ENCODE measurements around the gene RRP1. TPM values are rescaled to one million over a fixed set of nuclear protein-coding genes. Genes with fewer than 3 reads are reported as not detected.

RRP1 gene
- total RNA-seq, 1 donor from 2014 or later: 31.9 TPM

DNA sequence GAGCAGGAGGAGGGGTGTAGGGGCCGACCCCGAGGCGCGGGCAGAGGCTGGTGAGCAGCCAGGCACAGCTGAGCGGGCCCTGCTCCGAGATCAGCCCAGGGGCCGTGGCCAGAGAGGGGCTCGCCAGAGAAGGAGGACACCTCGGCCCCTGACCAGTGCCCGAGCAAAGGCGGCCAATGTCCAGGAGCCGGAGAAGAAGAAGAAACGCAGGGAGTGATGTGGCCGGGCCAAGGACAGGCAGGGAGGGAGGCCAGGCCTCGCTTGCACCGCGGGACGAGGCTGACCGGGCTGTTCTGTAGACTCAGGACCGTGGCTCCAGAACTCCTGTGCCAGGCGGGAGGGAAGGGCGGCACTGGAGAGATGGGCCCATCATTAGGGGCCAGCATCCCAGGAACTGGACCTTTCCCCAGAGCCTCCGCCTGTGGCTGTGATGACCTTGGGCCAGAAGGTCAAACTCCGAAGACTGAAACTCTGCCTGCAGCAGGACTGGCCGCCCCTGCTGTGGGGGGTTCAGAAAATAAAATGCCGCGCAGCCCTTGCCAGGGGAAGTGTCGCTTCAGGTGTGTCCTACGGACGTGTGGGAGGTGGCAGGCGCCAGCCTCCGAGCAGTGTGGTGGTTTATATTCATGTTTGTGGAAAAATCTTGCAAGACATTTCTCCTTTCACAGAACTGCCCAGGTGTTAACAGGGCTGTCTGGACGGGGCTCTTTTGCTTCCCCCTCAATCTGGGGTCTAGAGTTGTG is 14.4 kb downstream of the RRP1 start:
- no peak for DNase-seq (ENCODE audit: low read depth)
- TF ChIP-seq, protein P1, sequence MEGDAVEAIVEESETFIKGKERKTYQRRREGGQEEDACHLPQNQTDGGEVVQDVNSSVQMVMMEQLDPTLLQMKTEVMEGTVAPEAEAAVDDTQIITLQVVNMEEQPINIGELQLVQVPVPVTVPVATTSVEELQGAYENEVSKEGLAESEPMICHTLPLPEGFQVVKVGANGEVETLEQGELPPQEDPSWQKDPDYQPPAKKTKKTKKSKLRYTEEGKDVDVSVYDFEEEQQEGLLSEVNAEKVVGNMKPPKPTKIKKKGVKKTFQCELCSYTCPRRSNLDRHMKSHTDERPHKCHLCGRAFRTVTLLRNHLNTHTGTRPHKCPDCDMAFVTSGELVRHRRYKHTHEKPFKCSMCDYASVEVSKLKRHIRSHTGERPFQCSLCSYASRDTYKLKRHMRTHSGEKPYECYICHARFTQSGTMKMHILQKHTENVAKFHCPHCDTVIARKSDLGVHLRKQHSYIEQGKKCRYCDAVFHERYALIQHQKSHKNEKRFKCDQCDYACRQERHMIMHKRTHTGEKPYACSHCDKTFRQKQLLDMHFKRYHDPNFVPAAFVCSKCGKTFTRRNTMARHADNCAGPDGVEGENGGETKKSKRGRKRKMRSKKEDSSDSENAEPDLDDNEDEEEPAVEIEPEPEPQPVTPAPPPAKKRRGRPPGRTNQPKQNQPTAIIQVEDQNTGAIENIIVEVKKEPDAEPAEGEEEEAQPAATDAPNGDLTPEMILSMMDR (IDR thresholded peaks at IDR 0.05; ENCODE audit: insufficient read depth, low read length, poor library complexity, severe bottlenecking): no peak
- H3K36me3 ChIP-seq (ENCODE audit: control insufficient read depth, insufficient read depth, low read length): peaks cover 4% of the 10 kb centered on the region

DNA sequence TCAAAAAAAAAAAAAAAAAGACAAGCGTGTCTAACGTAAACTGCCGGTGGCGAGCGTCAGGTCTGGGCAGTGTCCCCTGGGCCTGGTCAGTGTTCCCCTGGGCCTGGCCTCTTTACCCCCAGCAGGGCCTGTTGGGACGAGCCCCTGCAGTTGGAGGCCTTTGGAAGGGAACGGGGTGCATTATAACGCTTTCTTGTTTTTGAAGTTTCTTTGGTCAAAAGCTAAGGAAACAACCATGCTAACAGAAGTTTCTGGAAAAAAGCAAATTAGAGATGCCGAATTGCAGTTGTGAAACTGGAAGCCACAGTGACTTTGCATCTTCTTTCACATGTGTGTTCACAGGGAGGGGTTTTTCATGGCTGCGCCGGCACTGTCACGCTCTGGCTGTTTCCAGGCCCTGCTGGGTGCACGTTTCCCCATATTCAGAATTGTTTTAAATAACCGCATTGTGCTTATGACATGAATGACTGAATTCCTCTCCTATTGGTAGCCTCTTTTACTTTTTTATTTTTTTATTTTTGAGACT is 16.0 kb downstream of the RRP1 start:
- TF ChIP-seq, protein P1 (IDR thresholded peaks at IDR 0.05; ENCODE audit: insufficient read depth, low read length, poor library complexity, severe bottlenecking): no peak
- Histone ChIP-seq H3K4me3 (ENCODE audit: low read depth, low read length) (no peak overlapping the region), H3K36me3 (ENCODE audit: control insufficient read depth, insufficient read depth, low read length) (peaks cover 3% of the 10 kb centered on the region), H3K27me3 (ENCODE audit: control insufficient read depth, insufficient read depth, low read length) (no peaks in the 10 kb centered on the region)
- DNase-seq (ENCODE audit: low read depth): no peak

More for the DNA sequence above, 14.4 kb downstream of the RRP1 start:
- Histone ChIP-seq H3K4me3 (ENCODE audit: low read depth, low read length) (no peak overlapping the region), H3K27me3 (ENCODE audit: control insufficient read depth, insufficient read depth, low read length) (no peaks in the 10 kb centered on the region)

DNA sequence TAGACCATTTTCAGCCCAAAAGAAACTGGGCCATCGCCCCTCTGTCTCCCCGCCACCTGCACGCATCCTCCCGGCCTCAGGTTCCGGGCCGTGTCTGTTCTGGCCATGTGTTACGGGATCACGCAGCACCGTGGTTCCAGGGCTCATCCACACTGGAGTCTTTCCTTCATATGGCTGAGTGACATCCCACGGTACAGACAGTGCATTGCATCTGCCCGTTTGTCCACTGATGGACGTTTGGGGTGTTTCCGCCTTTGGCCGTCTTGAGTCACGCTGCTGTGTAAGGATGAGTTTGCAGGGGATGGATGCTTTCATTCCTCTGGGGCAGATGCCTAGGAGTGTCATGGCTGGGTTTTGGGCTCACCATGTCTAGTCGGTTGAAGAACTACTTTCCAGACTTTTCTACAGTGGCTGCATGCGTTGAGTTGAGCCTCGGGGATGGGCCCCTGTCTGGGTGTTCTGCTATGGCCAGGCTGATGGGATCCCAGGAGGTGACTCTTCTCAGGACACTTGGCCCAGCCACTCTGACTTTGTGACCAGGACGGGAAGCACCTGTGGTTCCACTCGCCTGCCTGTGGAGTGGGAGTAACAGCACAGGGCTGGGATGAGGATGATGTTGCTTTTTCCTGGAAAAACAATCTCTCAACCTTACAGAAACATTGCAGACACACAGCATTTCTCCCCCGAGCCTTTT is 16.8 kb downstream of the RRP1 start:
- no peaks in the 10 kb centered on the region for H3K36me3 ChIP-seq (ENCODE audit: control insufficient read depth, insufficient read depth, low read length)
- no peak for DNase-seq (ENCODE audit: low read depth)
- H3K4me3 ChIP-seq (ENCODE audit: low read depth, low read length): no peak overlapping the region
- no peaks in the 10 kb centered on the region for H3K27me3 ChIP-seq (ENCODE audit: control insufficient read depth, insufficient read depth, low read length)
- TF ChIP-seq, protein P1 (IDR thresholded peaks at IDR 0.05; ENCODE audit: insufficient read depth, low read length, poor library complexity, severe bottlenecking): no peak

DNA sequence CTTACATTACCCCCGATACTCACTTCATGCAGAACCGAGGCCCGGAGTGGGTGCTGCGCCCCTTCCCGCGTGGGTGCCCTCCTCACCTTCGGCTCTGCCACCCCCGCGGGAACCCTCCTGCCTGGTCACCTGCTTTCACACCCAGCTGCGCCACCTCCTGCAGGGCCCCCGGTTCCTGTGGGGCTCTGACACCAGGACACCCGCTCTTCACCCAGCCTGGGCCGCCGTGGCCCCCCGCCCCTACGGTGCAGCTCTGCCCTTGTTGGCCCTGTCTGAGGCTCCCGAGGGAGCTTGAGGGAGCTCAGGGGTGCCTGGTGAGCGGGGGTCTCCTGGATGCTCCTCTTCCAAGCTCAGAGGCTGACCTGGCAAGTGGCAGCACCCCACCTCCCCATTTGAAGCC is 19.0 kb downstream of the RRP1 start:
- H3K36me3 ChIP-seq (ENCODE audit: control insufficient read depth, insufficient read depth, low read length): no peaks in the 10 kb centered on the region

DNA sequence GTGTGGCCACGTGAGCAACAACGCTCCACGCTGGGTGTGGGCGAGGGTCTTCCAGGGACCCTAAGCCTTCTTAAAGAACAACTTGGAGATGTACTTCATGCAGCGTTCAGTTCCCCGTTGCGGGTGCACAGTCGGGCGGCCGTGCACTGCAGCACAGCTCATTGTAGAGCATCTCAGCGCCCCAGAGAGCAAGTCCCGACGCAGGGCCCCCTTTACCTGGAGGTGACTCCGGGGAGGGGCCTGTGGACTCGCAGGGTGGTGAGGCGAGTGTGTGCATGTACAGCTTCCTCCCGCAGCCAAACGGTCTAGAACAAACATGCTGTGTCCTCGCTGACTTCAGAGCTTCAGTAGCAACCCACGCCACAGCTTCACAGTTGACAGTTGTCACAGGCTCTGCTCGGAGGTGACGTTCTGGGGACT is 19.5 kb downstream of the RRP1 start:
- TF ChIP-seq, protein P1 (IDR thresholded peaks at IDR 0.05; ENCODE audit: insufficient read depth, low read length, poor library complexity, severe bottlenecking): no peak
- Histone ChIP-seq H3K27me3 (ENCODE audit: control insufficient read depth, insufficient read depth, low read length) (peaks cover 5% of the 10 kb centered on the region), H3K36me3 (ENCODE audit: control insufficient read depth, insufficient read depth, low read length) (no peaks in the 10 kb centered on the region), H3K4me3 (ENCODE audit: low read depth, low read length) (no peak overlapping the region)
- no peak for DNase-seq (ENCODE audit: low read depth)

More for the DNA sequence above, 19.0 kb downstream of the RRP1 start:
- TF ChIP-seq, protein P1 (IDR thresholded peaks at IDR 0.05; ENCODE audit: insufficient read depth, low read length, poor library complexity, severe bottlenecking): no peak
- DNase-seq (ENCODE audit: low read depth): no peak
- H3K27me3 ChIP-seq (ENCODE audit: control insufficient read depth, insufficient read depth, low read length): peaks cover 3% of the 10 kb centered on the region
- H3K4me3 ChIP-seq (ENCODE audit: low read depth, low read length): no peak overlapping the region
